ENCODE results near the gene GULP1.

GULP1 gene

GRCh38 chr2:188293601-188294351 lies 2.1 kb downstream of the GULP1 start (continued):
- TF ChIP-seq PATZ1 (tag by site-specific recombination; IDR thresholded peaks at IDR 0.05) (peak; percentile 47; the same call in 1 of the 2 replicates), ZXDB (tag by site-specific recombination; IDR thresholded peaks at IDR 0.05) (peak; percentile 96), ZNF658 (tag by site-specific recombination; IDR thresholded peaks at IDR 0.05) (no peak), ZSCAN4 (tag by site-specific recombination; IDR thresholded peaks at IDR 0.05) (no peak), ZNF146 (tag by site-specific recombination; IDR thresholded peaks at IDR 0.05) (no peak), ZNF18 (tag by site-specific recombination; IDR thresholded peaks at IDR 0.05) (peak; percentile 73), TRIM28 (IDR thresholded peaks at IDR 0.05; ENCODE audit: borderline replicate concordance, low read length) (peak; percentile 69; the same call in 1 of the 2 replicates), GLIS2 (tag by site-specific recombination; IDR thresholded peaks at IDR 0.05) (no peak), IKZF3 (tag by site-specific recombination; IDR thresholded peaks at IDR 0.05) (peak; percentile 68; the same call in 1 of the 2 replicates), ZNF660 (tag by site-specific recombination; IDR thresholded peaks at IDR 0.05) (peak; percentile 45; the same call in 1 of the 2 replicates), ZNF843 (tag by site-specific recombination; IDR thresholded peaks at IDR 0.05) (peak; percentile 14; the same call in 1 of the 2 replicates), FEZF1 (tag by site-specific recombination; IDR thresholded peaks at IDR 0.05) (peak; percentile 15; the same call in 1 of the 2 replicates), ZNF174 (tag by site-specific recombination; IDR thresholded peaks at IDR 0.05) (no peak), ZNF366 (tag by site-specific recombination; conservative IDR thresholded peaks at IDR 0.05) (peak; percentile 80), ZNF391 (tag by site-specific recombination; IDR thresholded peaks at IDR 0.05; ENCODE audit: borderline replicate concordance, low read depth) (no peak), KLF10 (tag by site-specific recombination; IDR thresholded peaks at IDR 0.05) (0 out of 2 replicates have a peak, but pooled peaks have one; percentile 19), ZNF184 (tag by site-specific recombination; IDR thresholded peaks at IDR 0.05) (peak; percentile 45; the same call in 1 of the 2 replicates), ZSCAN30 (tag by site-specific recombination; IDR thresholded peaks at IDR 0.05) (peak; percentile 55; the same call in 1 of the 2 replicates), ZNF280C (tag by site-specific recombination; IDR thresholded peaks at IDR 0.05) (no peak), MZF1 (tag by site-specific recombination; IDR thresholded peaks at IDR 0.05; ENCODE audit: borderline replicate concordance) (no peak)
- TF ChIP-seq, protein P1, sequence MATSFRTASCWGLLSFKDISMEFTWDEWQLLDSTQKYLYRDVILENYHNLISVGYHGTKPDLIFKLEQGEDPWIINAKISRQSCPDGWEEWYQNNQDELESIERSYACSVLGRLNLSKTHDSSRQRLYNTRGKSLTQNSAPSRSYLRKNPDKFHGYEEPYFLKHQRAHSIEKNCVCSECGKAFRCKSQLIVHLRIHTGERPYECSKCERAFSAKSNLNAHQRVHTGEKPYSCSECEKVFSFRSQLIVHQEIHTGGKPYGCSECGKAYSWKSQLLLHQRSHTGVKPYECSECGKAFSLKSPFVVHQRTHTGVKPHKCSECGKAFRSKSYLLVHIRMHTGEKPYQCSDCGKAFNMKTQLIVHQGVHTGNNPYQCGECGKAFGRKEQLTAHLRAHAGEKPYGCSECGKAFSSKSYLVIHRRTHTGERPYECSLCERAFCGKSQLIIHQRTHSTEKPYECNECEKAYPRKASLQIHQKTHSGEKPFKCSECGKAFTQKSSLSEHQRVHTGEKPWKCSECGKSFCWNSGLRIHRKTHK (tag by site-specific recombination; IDR thresholded peaks at IDR 0.05) = no peak
- TF ChIP-seq, protein P2, sequence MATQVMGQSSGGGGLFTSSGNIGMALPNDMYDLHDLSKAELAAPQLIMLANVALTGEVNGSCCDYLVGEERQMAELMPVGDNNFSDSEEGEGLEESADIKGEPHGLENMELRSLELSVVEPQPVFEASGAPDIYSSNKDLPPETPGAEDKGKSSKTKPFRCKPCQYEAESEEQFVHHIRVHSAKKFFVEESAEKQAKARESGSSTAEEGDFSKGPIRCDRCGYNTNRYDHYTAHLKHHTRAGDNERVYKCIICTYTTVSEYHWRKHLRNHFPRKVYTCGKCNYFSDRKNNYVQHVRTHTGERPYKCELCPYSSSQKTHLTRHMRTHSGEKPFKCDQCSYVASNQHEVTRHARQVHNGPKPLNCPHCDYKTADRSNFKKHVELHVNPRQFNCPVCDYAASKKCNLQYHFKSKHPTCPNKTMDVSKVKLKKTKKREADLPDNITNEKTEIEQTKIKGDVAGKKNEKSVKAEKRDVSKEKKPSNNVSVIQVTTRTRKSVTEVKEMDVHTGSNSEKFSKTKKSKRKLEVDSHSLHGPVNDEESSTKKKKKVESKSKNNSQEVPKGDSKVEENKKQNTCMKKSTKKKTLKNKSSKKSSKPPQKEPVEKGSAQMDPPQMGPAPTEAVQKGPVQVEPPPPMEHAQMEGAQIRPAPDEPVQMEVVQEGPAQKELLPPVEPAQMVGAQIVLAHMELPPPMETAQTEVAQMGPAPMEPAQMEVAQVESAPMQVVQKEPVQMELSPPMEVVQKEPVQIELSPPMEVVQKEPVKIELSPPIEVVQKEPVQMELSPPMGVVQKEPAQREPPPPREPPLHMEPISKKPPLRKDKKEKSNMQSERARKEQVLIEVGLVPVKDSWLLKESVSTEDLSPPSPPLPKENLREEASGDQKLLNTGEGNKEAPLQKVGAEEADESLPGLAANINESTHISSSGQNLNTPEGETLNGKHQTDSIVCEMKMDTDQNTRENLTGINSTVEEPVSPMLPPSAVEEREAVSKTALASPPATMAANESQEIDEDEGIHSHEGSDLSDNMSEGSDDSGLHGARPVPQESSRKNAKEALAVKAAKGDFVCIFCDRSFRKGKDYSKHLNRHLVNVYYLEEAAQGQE (tag by site-specific recombination; IDR thresholded peaks at IDR 0.05) = peak; percentile 65

Measured in HEK293 (cell line).